KMS-11 (cell line): ENCODE measurements around the gene KCNJ6.

Source experiments
- H2AFZ ChIP-seq: fragments of 200-600 bp; sonication (generic); 2 replicates; pipeline ENCODE4 v1.6.1; 2016; ENCODE audit warnings: antibody characterized with exemption, mixed run types, low read depth
- H3K27ac ChIP-seq: fragments of 200-600 bp; sonication (generic); 2 replicates; pipeline ENCODE4 v1.6.1; 2016; ENCODE audit warnings: mild to moderate bottlenecking, mixed run types
- H3K27me3 ChIP-seq: fragments of 200-600 bp; sonication (generic); 2 replicates; pipeline ENCODE4 v1.6.1; 2017; ENCODE audit warnings: mild to moderate bottlenecking, low read depth, mixed run types, moderate library complexity; ENCODE audit not compliant: insufficient read depth
- H3K36me3 ChIP-seq: fragments of 200-600 bp; sonication (generic); 2 replicates; pipeline ENCODE4 v1.6.1; 2017; ENCODE audit warnings: mild to moderate bottlenecking, mixed run types; ENCODE audit not compliant: insufficient read depth
- H3K4me1 ChIP-seq: fragments of 200-600 bp; sonication (generic); 2 replicates; pipeline ENCODE4 v1.6.1; 2016; ENCODE audit warnings: mild to moderate bottlenecking, low read depth, mixed run types; ENCODE audit not compliant: poor library complexity, severe bottlenecking
- H3K4me2 ChIP-seq: fragments of 200-600 bp; sonication (generic); 2 replicates; pipeline ENCODE4 v1.7.0; 2016; ENCODE audit warnings: mild to moderate bottlenecking, mixed run types
- H3K4me3 ChIP-seq: fragments of 200-600 bp; sonication (generic); IDR thresholded peaks from 2 replicates; pipeline ENCODE4 v1.6.1; 2017; ENCODE audit warnings: low read depth, low read length, mixed read lengths; ENCODE audit not compliant: insufficient read depth
- H3K79me2 ChIP-seq: fragments of 200-600 bp; sonication (generic); 2 replicates; pipeline ENCODE4 v1.6.1; 2016; ENCODE audit warnings: low read depth, mixed run types; ENCODE audit not compliant: insufficient read depth
- H3K9ac ChIP-seq: fragments of 200-600 bp; sonication (generic); 2 replicates; pipeline ENCODE4 v1.6.1; 2016; ENCODE audit warnings: mild to moderate bottlenecking, mixed run types
- H4K20me1 ChIP-seq: fragments of 200-600 bp; sonication (generic); 2 replicates; pipeline ENCODE4 v1.6.1; 2016; ENCODE audit warnings: mild to moderate bottlenecking, mixed run types; ENCODE audit not compliant: insufficient read depth
- TF ChIP-seq, protein P1 (sequence below): fragments of 200-600 bp; sonication (generic); conservative IDR thresholded peaks from 2 replicates; pipeline ENCODE4 v1.6.1; 2017; ENCODE audit warnings: low read depth, mild to moderate bottlenecking, antibody characterized with exemption, low read length, moderate library complexity, mixed read lengths

KCNJ6 gene

DNA sequence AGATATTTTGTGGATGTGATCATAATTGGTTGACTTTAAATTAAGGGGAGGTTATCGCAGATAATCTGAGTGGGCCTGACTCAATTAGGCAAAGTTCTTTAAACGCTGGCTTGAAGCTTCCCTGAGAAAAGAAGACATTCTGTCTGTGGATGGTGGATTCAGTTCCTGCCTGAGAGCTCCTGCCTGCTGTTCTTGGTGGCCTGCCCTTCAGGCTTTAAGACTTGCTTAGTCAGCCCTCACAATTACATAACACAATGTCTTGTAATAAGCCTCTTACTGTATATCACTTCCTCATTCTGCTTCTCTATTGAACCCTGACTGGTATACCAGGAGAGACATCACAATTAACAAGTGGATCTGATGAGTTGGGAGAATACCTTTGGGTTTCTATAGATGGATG, 50.2 kb downstream of the KCNJ6 start:
- no peak overlapping the region for H3K27ac ChIP-seq
- H4K20me1 ChIP-seq = no peaks in the 10 kb centered on the region
- no peak overlapping the region for H3K4me3 ChIP-seq
- TF ChIP-seq, protein P1, sequence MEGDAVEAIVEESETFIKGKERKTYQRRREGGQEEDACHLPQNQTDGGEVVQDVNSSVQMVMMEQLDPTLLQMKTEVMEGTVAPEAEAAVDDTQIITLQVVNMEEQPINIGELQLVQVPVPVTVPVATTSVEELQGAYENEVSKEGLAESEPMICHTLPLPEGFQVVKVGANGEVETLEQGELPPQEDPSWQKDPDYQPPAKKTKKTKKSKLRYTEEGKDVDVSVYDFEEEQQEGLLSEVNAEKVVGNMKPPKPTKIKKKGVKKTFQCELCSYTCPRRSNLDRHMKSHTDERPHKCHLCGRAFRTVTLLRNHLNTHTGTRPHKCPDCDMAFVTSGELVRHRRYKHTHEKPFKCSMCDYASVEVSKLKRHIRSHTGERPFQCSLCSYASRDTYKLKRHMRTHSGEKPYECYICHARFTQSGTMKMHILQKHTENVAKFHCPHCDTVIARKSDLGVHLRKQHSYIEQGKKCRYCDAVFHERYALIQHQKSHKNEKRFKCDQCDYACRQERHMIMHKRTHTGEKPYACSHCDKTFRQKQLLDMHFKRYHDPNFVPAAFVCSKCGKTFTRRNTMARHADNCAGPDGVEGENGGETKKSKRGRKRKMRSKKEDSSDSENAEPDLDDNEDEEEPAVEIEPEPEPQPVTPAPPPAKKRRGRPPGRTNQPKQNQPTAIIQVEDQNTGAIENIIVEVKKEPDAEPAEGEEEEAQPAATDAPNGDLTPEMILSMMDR = no peak
- H3K27me3 ChIP-seq = no peaks in the 10 kb centered on the region
- H3K9ac ChIP-seq = no peak overlapping the region
- no peak overlapping the region for H3K4me2 ChIP-seq
- no peak overlapping the region for H2AFZ ChIP-seq
- H3K36me3 ChIP-seq = no peaks in the 10 kb centered on the region
- H3K79me2 ChIP-seq = no peaks in the 10 kb centered on the region
- H3K4me1 ChIP-seq = no peaks in the 10 kb centered on the region

DNA sequence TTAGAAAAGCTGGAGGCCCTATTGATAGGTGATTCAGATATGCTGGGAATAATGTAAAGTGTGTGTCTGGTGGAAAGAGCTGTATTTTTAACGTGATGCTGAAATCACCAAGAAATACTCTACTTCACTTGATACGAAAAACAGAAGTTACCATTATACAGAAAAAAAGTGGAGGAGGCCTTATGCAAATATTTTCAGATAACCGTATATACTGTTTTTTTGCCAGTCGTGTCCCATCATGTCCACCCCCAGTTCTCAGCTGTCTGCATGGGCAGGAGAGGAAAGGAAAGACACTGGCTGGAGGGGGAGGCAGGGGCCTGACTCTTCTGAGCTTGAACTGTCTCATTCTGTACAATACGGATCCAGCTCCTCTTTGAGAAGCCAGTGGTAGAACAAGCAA, 51.1 kb downstream of the KCNJ6 start:
- Histone ChIP-seq H3K4me1 (no peaks in the 10 kb centered on the region), H3K27me3 (no peaks in the 10 kb centered on the region), H3K79me2 (no peaks in the 10 kb centered on the region), H3K27ac (no peak overlapping the region), H2AFZ (no peak overlapping the region), H3K4me2 (no peak overlapping the region), H3K4me3 (no peak overlapping the region), H3K9ac (no peak overlapping the region), H3K36me3 (no peaks in the 10 kb centered on the region), H4K20me1 (no peaks in the 10 kb centered on the region)
- TF ChIP-seq, protein P1 = no peak

DNA sequence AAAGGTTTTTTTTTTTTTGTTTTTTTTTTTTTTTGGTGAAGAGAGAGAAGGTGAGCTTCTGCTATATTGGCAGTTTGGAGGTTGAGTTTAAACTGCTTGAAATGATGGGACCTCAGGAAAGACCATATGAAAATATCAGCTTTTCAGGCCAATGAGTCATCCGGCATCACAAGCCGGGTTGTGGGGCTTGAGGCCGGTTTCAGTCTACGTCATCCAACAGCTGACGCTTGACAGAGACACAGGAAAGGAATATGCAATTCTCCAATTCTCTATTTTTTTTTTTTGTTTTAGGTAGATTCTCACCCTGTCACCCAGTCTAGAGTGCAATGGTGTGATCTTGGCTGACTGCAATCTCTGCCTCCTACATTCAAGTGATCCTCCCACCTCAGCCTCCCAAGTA, 52.4 kb downstream of the KCNJ6 start:
- H3K4me1 ChIP-seq = no peaks in the 10 kb centered on the region
- no peaks in the 10 kb centered on the region for H3K79me2 ChIP-seq
- H2AFZ ChIP-seq = no peak overlapping the region
- H3K4me3 ChIP-seq = no peak overlapping the region
- no peaks in the 10 kb centered on the region for H3K27me3 ChIP-seq
- no peaks in the 10 kb centered on the region for H3K36me3 ChIP-seq
- TF ChIP-seq, protein P1 = no peak
- no peak overlapping the region for H3K4me2 ChIP-seq
- H3K9ac ChIP-seq = no peak overlapping the region
- no peaks in the 10 kb centered on the region for H4K20me1 ChIP-seq
- no peak overlapping the region for H3K27ac ChIP-seq

DNA sequence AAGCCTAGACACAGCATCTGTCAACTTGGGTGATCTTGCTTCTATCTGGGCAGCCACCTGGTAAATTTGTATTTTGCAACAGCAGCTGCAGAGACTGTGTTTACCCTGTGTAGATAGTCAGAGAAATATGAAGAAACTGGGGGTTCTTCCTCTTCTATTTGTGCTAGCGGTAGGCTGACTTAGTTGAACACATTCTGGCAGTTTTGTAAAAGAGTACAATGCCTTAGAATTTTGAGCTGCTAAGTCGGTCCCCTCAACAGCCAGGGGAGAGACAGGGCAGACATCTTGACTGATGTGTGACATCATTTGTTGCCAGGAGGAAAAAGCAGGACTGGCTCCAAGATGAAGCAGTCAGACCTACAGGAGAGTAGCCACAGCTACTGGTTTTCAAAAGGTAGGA, 53.7 kb downstream of the KCNJ6 start:
- Histone ChIP-seq H3K79me2 (no peaks in the 10 kb centered on the region), H3K4me1 (no peaks in the 10 kb centered on the region), H3K27ac (no peak overlapping the region), H2AFZ (peak overlapping the region; percentile 9; the same call in 1 of the 2 replicates), H4K20me1 (no peaks in the 10 kb centered on the region), H3K36me3 (no peaks in the 10 kb centered on the region), H3K4me2 (no peak overlapping the region), H3K4me3 (no peak overlapping the region), H3K27me3 (no peaks in the 10 kb centered on the region), H3K9ac (no peak overlapping the region)
- TF ChIP-seq, protein P1 = no peak
